HepG2 (cell line): ENCODE measurements around the gene RICTOR. TPM values are rescaled to one million over a fixed set of nuclear protein-coding genes. Genes with fewer than 3 reads are reported as not detected.

ENCODE experiments used
- ATAC-seq: fragments of 200-7000 bp; cut with Tn5 transposase; 3 replicates; pipeline ENCODE4 v1.9.1; 2020; ENCODE audit warnings: mild to moderate bottlenecking, moderate library complexity
- BruUV-seq: library from RNA; stranded (reverse); fragments of 400-500 nt; replicated peaks from 2 replicates; lab custom pipeline; 2021; lab: Mats Ljungman, UMichigan
- CTCF ChIA-PET: fragments of 300-600 bp; formaldehyde crosslinking; extraction: SDS; loops from one replicate; lab custom pipeline; 2021; ENCODE audit warnings: low total read pairs, inconsistent platforms, low intra/inter-chr PET ratio; lab: Yijun Ruan, JAX
- POLR2A ChIA-PET: fragments of 350-600 bp; sonication (Branson Sonifier 250); formaldehyde crosslinking; loops from one replicate; lab custom pipeline; 2020; ENCODE audit warnings: antibody characterized with exemption, inconsistent platforms; lab: Yijun Ruan, JAX
- DNase-seq: peaks from one replicate; pipeline ENCODE4 v3.0.0-alpha.2; 2015; ENCODE audit warnings: low spot score
- FAIRE-seq: peaks from 3 replicates; lab custom pipeline; 2011; peaks lifted over from hg19 to GRCh38; lab: Jason Lieb, UNC
- H2AFZ ChIP-seq: one replicate; pipeline ENCODE4 v1.6.1; 2011; ENCODE audit warnings: low read length, inconsistent platforms
- H3K27ac ChIP-seq: fragments of 300-600 bp; 3 replicates; pipeline ENCODE4 v1.8.0; 2011; ENCODE audit warnings: mixed run types, mild to moderate bottlenecking, mixed read lengths, low read length, inconsistent platforms; ENCODE audit not compliant: insufficient read depth; ENCODE audit errors: extremely low read length
- H3K27me3 ChIP-seq, 2 experiments: fragments of 200-600 bp in 1 of 2; 2 replicates in 1 of 2; 3 replicates in 1 of 2; pipeline versions ENCODE4 v1.6.0 to v1.8.0; 2011; ENCODE audit warnings: low read length in 2 of 2, mild to moderate bottlenecking in 2 of 2, moderate library complexity in 2 of 2, inconsistent platforms in 1 of 2; ENCODE audit not compliant: insufficient read depth in 2 of 2, control insufficient read depth in 1 of 2
- H3K36me3 ChIP-seq, 2 experiments: fragments of 200-600 bp in 1 of 2; replicated peaks in 1 of 2; 2 replicates in 1 of 2; 3 replicates in 1 of 2; pipeline versions ENCODE4 v1.5.1 to v1.8.0; 2011; ENCODE audit warnings: low read length in 2 of 2, inconsistent platforms in 1 of 2; ENCODE audit not compliant: insufficient read depth in 2 of 2, control insufficient read depth in 1 of 2
- H3K4me1 ChIP-seq: 2 replicates; pipeline ENCODE4 v1.5.1; 2012; ENCODE audit warnings: low read length, inconsistent platforms; ENCODE audit not compliant: insufficient read depth
- H3K4me2 ChIP-seq: 2 replicates; pipeline ENCODE4 v1.6.0; 2011; ENCODE audit warnings: low read depth, low read length, inconsistent platforms
- H3K4me3 ChIP-seq, 3 experiments: fragments of 200-600 bp in 1 of 3; sonication (generic), shearing (Covaris generic) in 1 of 3; replicated peaks in 1 of 3; 2 replicates each; pipeline ENCODE4 v1.5.1; 2011 to 2016; ENCODE audit warnings: low read length in 3 of 3, inconsistent platforms in 2 of 3, low read depth in 2 of 3, mild to moderate bottlenecking in 2 of 3, control low read depth in 1 of 3, mixed read lengths in 1 of 3; ENCODE audit not compliant: insufficient read depth in 1 of 3
- H3K79me2 ChIP-seq: one replicate; pipeline ENCODE4 v1.6.1; 2011; ENCODE audit warnings: low read length, inconsistent platforms; ENCODE audit not compliant: insufficient read depth
- H3K9ac ChIP-seq: 2 replicates; pipeline ENCODE4 v1.6.0; 2011; ENCODE audit warnings: mild to moderate bottlenecking, low read depth, low read length, inconsistent platforms; ENCODE audit not compliant: insufficient read depth
- H3K9me3 ChIP-seq: 2 replicates; pipeline ENCODE4 v1.5.1; 2012; ENCODE audit warnings: mild to moderate bottlenecking, low read length
- H4K20me1 ChIP-seq: 2 replicates; pipeline ENCODE4 v1.6.0; 2011; ENCODE audit warnings: inconsistent platforms, mild to moderate bottlenecking, low read length, moderate library complexity; ENCODE audit not compliant: insufficient read depth
- ARID4A ChIP-seq: sonication (generic); formaldehyde crosslinking; IDR thresholded peaks from 2 replicates; pipeline ENCODE4 v1.5.0; 2020; ENCODE audit warnings: mild to moderate bottlenecking, missing genetic modification reagents, borderline replicate concordance
- GRHL1 ChIP-seq: sonication (generic); formaldehyde crosslinking; conservative IDR thresholded peaks from 2 replicates; pipeline ENCODE4 v1.8.0; 2022; ENCODE audit warnings: missing genetic modification reagents
- MXI1 ChIP-seq: IDR thresholded peaks from 3 replicates; pipeline ENCODE4 v1.6.1; 2012; ENCODE audit warnings: low read depth, low read length, inconsistent platforms, borderline replicate concordance
- RAD51 ChIP-seq: fragments of 450-650 bp; IDR thresholded peaks from 2 replicates; pipeline ENCODE4 v1.6.1; 2016; ENCODE audit warnings: borderline replicate concordance
- ZBTB7B ChIP-seq: sonication (generic); formaldehyde crosslinking; IDR thresholded peaks from 2 replicates; pipeline ENCODE4 v1.4.0; 2020; ENCODE audit warnings: missing genetic modification reagents
- ZFAT ChIP-seq: sonication (generic); formaldehyde crosslinking; conservative IDR thresholded peaks from 2 replicates; pipeline ENCODE4 v1.8.1; 2023; ENCODE audit warnings: missing genetic modification reagents, inconsistent platforms
- ZKSCAN8 ChIP-seq: IDR thresholded peaks from 2 replicates; pipeline ENCODE4 v1.6.1; 2016; ENCODE audit warnings: borderline replicate concordance, missing genetic modification reagents, missing compliant biosample characterization
- ZNF326 ChIP-seq: sonication (generic); formaldehyde crosslinking; IDR thresholded peaks from 2 replicates; pipeline ENCODE4 v1.4.0; 2020; ENCODE audit warnings: missing genetic modification reagents, borderline replicate concordance
- WGBS: methylation state at CpG from one replicate; pipeline ENCODE4 v1.1.6; 2017; ENCODE audit warnings: low lambda C conversion rate; 5-methylcytosine and 5-hydroxymethylcytosine counted together
- in situ Hi-C: cut with HindIII; loops from 2 replicates; pipeline ENCODE4 v1.10.0; 2017; ENCODE audit warnings: low pct_unique_long_range_greater_than_20kb; ENCODE audit not compliant: extremely low pct_ligation_motif_present
- intact Hi-C: fragments of 100-400 bp; cut with micrococcal nuclease; formaldehyde crosslinking; loops from one replicate; pipeline ENCODE4 v1.10.0; 2022; ENCODE audit not compliant: unreplicated experiment
- polyA plus RNA-seq, 8 experiments: library from polyadenylated mRNA; depleted of rRNA in 3 of 8; stranded (reverse) in 7 of 8; unstranded in 1 of 8; fragments of >200 nt; fragmentation: Illumina TruSeq in 4 of 8; extraction: Trizol in 4 of 8; gene quantifications; 2 replicates each; pipeline versions ENCODE4 v1.2.1 to v1.2.3, GENCODE V29; 2011 to 2016; ENCODE audit warnings: low read depth in 4 of 8, missing spikeins in 1 of 8, mixed read lengths in 1 of 8; ENCODE audit not compliant: insufficient read depth in 1 of 8
- total RNA-seq, 5 experiments: library from RNA; depleted of rRNA; stranded (reverse); fragments of >200 nt; fragmentation: Illumina TruSeq; extraction: Trizol; gene quantifications; 2 replicates each; pipeline ENCODE4 v1.2.3, GENCODE V29; 2016; ENCODE audit warnings: low read depth in 1 of 5

The RICTOR gene
- total and polyA plus RNA-seq, 2 of the 13 experiments (the other 11 are each of a cell fraction or from before 2014, with no cell fraction given): 10.7 to 15.4 TPM

- Histone ChIP-seq H3K79me2 (peaks cover 13% of the 10 kb centered on the region), H3K4me3 (no peak overlapping the region), H4K20me1 (peaks cover 6% of the 10 kb centered on the region; the same call in 1 of the 2 replicates), H3K4me1 (no peaks in the 10 kb centered on the region), H3K36me3 (peaks cover 0 to 12% of the 10 kb centered on the region in 2 experiments; a peak in 2 of 5 replicates), H2AFZ (no peak overlapping the region), H3K27ac (no peak overlapping the region), H3K4me2 (no peak overlapping the region), H3K9me3 (no peaks in the 10 kb centered on the region), H3K27me3 (no peaks in the 10 kb centered on the region), H3K9ac (no peak overlapping the region)
- TF ChIP-seq RAD51 (no peak), ZBTB7B (CRISPR knock-in tag) (no peak), GRHL1 (CRISPR knock-in tag) (no peak), ZKSCAN8 (no peak), MXI1 (no peak), ARID4A (CRISPR knock-in tag) (no peak), ZNF326 (no peak), ZFAT (CRISPR knock-in tag) (no peak)
- FAIRE-seq (no peak), DNase-seq (no peak), ATAC-seq (no peak)
- POLR2A ChIA-PET: no interaction called here
- in situ Hi-C loops: no loop called here
- CTCF ChIA-PET: no interaction called here
- 95% methylated on average over 6 of the region's 7 CpGs for WGBS
- no TSS peak for BruUV-seq
- intact Hi-C loops: no loop called here
Measured at GRCh38 chr5:39024005-39024404, 50.2 kb downstream of the RICTOR start.
